Measurements from ENCODE around the gene RBL2. TPM values are rescaled to one million over a fixed set of nuclear protein-coding genes. Genes with fewer than 3 reads are reported as not detected.
"Not testable (repeated sequence)": the region's sequence is repeated elsewhere in the genome, so short reads cannot be mapped to it uniquely, and the experiment has no call there.

The RBL2 gene
- total and polyA plus RNA-seq, 2 of the 13 experiments (the other 11 are each of a cell fraction or from before 2014, with no cell fraction given): 41.2 to 60.9 TPM

- TF ChIP-seq MYC (CRISPR knock-in tag; IDR thresholded peaks at IDR 0.05; ENCODE audit: borderline replicate concordance) (peak; percentile 69), SOX13 (IDR thresholded peaks at IDR 0.05) (peak; percentile 79), SOX13 (CRISPR knock-in tag; conservative IDR thresholded peaks at IDR 0.05 in 1 of 2, IDR thresholded peaks at IDR 0.05 in 1 of 2) (peak in 1 of 2 experiments; percentile 92; a peak in 2 of 4 replicates), PITX1 (CRISPR knock-in tag; IDR thresholded peaks at IDR 0.05) (peak; percentile 86), FOXP4 (CRISPR knock-in tag; IDR thresholded peaks at IDR 0.05) (peak; percentile 77), HMG20A (CRISPR knock-in tag; IDR thresholded peaks at IDR 0.05; ENCODE audit: borderline replicate concordance) (peak; percentile 70), SAP130 (CRISPR knock-in tag; IDR thresholded peaks at IDR 0.05; ENCODE audit: low read depth) (peak; percentile 43; the same call in 1 of the 2 replicates), FOXK2 (IDR thresholded peaks at IDR 0.05) (peak; percentile 70; the same call in 1 of the 2 replicates), RARA (CRISPR knock-in tag; IDR thresholded peaks at IDR 0.05) (peak; percentile 51; the same call in 1 of the 2 replicates), CREM (IDR thresholded peaks at IDR 0.05) (peak; percentile 40; the same call in 1 of the 2 replicates), SP5 (CRISPR knock-in tag; IDR thresholded peaks at IDR 0.05; ENCODE audit: borderline replicate concordance, low read depth) (peak; percentile 61; the same call in 1 of the 2 replicates), STAG1 (CRISPR knock-in tag; IDR thresholded peaks at IDR 0.05) (0 out of 2 replicates have a peak, but pooled peaks have one; percentile 4), NR2F1 (CRISPR knock-in tag; IDR thresholded peaks at IDR 0.05) (peak; percentile 53 to 76; a peak in 2 of 4 replicates), ZFY (CRISPR knock-in tag; IDR thresholded peaks at IDR 0.05) (0 out of 2 replicates have a peak, but pooled peaks have one; percentile 22), MAX (IDR thresholded peaks at IDR 0.05) (peak; percentile 34; the same call in 1 of the 2 replicates), ZGPAT (CRISPR knock-in tag; IDR thresholded peaks at IDR 0.05) (peak; percentile 72; the same call in 1 of the 2 replicates)
- TF ChIP-seq CREM (CRISPR knock-in tag; IDR thresholded peaks at IDR 0.05): not testable (repeated sequence)
Measured at GRCh38 chr16:53539759-53540718, 105.8 kb downstream of the RBL2 start (continued).

Small RNA genes within 50 kb of the gene (small RNA-seq; reads per million reads assigned to genes)
- gene RNU6-1153P (ENCODE audit: insufficient read depth in 2 of 3, insufficient read length in 3 of 3, low read depth in 2 of 3, low replicate concordance in 1 of 3): 0 reads per million in 3 experiments

Other genes with a start within 250 kb of the RBL2 start
- 28.8 and 30.1 TPM in 2 replicates for gene AKTIP, start 68.7 kb downstream of the RBL2 start, total RNA-seq (2016; rRNA removed; fragmentation: Illumina TruSeq; extraction: Trizol)
- gene AKTIP, start 68.7 kb downstream of the RBL2 start, polyA plus RNA-seq (2011; rRNA removed): 45.6 and 49.0 TPM in 2 replicates

Data from HepG2 (cell line).